Stimulated activated CD8-positive, alpha-beta memory T cell treated with anti-CD3 and anti-CD28 coated beads, Interleukin-4, amount 100 ng/mL, for 1 hour (primary cell): ENCODE data around the gene GPR31.
"Not testable (repeated sequence)": the region's sequence is repeated elsewhere in the genome, so short reads cannot be mapped to it uniquely, and the experiment has no call there.

ENCODE experiments used
- DNase-seq, 2 donors: peaks; one replicate each; pipeline ENCODE4 v3.0.0-alpha.2; 2020; ENCODE audit warnings: low read depth in 2 of 2, low spot score in 1 of 2

GPR31 gene

DNA sequence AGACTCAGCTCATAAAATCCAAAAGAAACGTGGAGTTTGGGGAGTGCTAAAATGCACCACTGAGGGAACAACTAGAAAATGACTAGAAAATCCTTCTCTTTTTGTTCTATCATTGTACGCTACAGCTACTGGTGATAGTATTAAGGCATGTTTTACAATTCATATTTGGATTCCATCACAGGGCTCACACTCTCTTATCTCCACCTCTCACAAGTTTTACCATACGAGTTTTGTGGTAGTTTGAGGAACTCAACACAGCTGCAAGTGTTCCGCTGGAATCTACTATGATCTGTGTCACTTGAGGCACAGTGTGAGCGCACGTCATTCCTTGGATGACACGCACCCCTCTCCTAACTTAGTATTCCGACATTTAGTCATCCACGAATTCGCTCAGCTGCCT, 9.9 kb upstream of the GPR31 start:
- not testable (repeated sequence) for DNase-seq

DNA sequence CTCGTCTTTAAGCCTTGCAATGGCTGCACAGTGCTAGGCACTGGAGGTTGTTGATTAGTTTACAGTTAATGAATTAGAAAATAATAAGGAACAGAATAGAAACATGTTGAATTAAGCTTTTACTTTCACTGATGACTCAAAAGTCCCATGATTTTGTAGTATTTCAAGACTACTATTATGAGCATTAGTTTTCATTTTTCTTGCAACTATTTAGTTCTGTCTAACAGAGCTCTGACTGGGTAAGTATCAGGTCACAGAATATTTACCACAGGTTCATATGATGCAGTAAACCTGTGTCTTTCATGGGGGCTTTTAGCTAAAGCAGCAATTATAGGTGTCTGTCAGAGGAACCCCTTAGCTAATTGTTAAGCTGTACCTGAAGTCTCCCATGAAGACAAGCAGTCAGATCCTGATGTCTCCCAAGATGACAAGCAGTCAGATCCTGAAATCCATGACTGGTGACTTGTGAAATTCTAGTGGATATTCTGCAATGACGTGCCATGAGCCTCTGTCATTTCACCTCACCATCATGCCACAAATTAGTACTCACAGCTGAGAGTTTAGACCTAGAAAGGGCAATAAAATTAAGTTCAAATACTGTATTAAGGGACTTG, 8.2 kb upstream of the GPR31 start:
- DNase-seq: no peak

DNA sequence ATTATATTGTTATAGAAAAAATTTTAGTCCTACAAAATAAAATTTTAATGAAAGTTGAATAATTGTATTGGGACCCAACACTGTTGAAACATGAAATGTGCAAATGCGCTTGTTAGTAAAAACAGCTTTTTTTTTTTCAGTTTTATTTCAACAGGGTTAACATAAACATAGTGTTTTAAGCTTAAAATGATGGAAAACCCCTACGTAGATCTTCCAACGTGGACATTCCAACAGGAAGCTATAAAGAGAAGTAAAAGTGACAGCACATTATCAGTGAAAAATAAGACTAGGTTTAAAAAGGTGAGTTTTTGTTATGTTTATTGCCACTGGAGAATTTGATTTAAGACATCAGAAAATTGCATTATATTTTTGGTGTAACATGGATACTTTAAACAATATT, 6.5 kb upstream of the GPR31 start:
- no peak for DNase-seq

DNA sequence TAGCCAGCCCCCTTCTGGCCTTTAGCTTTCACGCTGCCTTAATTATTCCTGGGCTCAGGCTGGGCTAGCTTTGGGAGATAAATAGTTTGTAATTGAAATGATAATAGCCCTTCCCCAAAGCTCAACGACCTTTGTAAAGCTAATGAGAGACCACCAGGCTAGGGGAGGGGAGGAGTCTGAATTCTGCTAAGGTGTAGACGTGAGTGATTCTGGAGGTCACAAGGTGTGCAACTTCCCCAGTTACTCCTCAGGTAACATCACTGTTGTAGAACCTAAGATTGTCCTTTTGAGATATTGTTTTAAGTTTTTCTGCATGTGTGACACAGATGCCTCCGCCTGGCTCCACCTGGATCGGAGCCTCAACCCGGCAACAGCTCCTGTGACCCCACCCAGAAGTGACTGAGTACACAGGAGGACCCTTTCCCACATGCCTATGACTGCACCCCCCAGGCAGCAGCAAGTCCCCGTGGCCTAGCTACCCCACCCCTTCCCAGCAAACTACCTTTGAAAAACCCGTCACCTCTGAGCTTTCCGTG, 5.8 kb upstream of the GPR31 start:
- DNase-seq: no peak

DNA sequence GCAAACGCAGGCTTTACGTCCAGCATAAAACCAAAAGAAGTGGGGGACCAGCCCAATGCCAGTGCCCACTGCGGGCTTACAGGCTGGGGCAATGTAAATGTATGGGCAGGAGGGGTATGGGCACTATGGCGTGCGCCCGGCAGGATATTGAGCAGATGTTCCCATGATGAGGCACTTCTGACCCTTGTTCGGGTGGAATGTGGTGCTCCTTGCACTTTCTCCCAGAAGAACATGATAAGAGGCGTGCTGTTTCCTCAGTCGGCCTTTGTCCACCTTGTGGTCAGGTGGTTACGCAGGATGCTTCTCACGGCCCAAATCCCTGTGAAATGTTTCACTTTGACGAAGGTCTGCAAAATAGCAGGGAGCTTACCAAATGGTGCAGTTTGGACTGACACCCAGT, 4.8 kb upstream of the GPR31 start:
- no peak for DNase-seq

DNA sequence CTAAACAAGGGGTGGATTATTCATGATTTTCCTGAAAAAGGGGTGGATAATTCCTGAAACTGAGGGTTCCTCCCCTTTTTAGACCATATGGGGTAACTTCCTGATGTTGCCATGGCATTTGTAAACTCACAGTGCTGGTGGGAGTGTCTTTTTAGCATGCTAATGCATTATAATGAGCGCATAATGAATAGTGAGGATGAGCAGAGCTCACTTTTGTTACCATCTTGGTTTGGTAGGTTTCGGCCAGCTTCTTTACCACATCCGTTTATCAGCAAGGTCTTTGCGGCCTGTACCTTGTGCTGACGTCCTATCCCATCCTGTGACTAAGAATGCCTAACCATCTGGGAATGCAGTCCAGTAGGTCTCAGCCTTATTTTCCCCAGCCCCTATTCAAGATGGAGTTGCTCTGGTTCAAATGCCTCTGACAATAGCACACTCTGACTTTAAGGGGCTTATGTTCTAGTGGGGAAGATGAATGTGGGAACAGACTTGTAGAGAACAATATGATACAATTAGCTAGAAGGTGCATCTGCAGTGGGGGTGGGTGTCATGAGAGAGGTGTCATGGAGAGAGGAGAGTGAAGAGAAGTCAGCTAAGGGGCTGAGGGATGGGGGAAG, 4.2 kb upstream of the GPR31 start:
- DNase-seq: no peak

DNA sequence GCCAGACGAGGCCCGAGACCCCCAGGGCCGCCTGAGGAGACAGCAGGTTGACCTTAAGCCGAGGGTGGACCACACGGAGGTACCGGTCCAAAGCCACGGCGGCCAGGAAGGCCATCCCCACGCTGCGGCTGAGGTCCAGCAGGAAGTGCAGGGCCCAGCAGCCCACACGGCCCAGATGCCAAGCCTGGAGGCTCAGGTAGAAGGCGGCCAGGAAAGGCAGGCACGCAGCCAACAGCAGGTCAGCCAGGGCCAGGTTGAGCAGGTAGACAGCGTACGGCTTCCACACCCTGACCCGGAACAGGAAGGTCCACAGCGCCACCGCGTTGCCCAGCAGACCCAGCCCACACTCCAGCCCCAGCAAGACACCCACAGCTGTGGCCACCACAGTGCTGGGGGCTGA, 366 bp downstream of the GPR31 start:
- DNase-seq: no peak

DNA sequence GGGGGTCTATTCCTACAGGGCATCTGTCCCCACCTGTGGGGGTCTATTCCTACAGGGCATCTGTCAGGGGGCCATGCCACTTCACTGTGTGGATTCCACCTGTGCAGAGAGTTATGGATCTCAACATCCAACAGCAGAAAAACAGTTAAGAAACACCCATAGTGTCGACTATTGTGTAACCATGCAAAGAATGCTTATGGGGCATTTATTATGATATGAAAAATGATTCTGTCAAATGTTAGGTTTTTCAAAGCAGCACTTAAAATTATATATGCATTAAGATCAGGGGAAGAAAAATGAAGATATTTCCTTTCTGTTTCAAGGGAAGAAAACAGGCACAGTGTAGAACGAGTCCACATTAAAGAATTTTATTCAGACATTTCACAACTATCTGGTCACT, 2.9 kb downstream of the GPR31 start:
- DNase-seq: no peak

DNA sequence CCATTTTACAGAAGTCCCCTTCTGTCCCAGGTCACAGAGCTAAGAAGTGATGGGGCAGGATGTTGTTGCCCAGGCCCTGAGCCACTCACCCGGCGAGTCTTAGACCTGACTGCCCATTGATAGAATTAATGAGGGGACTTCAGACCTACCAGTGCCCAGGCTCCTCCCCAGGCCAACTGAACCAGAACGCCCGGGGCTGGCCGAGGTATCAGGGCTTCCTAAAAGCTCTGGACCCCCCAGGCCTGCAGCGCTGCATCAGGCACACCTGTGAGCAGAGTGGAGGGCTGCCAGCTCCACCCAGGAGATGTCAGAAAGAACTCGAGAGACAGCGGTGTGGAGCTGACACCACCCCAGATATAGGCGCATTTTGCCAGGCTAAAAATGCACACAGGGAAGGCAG, 3.5 kb downstream of the GPR31 start:
- DNase-seq: no peak

DNA sequence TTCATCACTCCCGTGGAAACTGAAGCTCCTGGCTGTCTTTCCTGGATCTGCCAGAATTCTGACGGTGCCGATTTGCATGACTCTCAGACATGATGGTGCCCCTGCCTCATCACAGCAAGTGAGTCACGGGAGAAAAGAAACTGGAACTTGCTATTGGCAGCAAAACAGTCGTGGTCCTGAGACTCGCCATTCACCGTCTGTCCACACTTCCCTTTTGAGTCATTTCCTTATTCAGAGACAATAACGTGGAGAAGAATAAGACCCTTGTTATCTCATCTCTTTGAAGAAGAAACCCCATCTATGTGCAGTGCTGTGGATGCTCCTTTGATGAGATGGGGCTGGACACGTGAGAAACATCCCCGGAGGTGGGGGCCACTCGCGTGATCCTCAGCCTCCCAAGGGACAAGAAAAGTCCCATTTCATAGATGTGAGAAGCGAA, 4.2 kb downstream of the GPR31 start:
- no peak for DNase-seq

DNA sequence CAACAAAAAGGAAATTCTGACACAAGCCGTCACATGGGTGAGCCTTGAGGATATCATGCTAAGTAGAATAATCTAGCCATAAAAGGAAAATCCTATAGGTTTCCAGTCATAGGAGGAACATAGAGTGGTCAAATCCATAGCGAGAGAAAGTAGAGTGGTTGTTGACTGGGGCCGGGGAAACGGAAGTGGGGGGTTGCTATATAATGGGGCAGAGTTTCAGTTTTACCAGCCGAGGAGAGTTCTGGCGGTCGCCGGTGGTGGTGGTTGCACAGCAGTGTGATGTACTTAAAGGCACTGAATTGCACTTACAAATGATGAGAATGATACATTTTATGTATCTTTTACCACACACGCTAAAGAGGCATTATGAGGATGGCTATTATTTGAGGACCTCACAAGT, 4.9 kb downstream of the GPR31 start:
- no peak for DNase-seq

DNA sequence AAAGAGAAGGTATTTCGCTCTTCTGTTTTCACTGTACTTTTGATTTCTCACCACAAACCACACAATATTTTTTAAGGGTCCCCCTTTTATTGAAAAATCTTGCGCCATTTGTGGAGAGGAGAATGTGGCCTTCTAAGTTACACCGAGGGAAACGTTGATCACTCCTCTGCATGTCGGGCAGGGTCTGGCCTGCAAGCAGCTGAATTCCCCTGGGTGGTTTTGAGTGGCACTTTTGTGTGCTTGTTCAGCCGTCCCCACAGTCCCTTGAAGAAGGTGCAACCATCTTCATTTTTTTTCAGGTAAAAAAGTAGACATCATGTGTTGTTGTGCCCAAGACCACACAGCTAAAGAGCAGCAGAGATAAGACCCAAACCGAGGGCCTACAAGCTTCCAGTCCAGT, 6.1 kb downstream of the GPR31 start:
- no peak for DNase-seq

DNA sequence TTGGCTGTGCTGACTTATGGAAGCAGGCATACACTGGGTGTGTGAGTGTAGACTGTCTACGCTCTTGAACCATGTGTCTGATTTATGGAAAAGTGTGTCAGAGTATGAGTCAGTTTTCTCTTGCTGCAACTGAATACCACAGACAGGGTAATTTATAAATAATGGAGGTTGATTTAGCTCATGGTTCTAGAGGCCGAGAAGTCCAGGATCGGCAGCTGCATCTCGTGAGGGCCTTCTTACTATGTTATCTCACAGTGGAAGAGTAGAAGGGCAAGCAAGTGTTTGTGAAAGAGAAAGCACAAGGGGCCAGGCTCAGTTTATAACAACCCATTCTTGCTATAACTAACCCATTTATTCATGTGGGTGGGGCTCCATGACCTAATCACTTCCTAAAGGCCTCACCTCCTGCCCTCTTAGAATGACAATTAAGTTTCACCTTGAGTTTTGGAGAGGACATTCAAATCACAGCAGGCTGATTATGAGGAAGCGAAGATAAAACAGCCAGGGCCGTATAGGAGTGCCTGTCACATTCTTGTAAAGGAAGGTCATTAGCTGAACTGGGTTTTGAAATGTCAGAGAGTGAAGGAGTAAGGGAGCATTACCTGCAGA, 6.7 kb downstream of the GPR31 start:
- DNase-seq: no peak

DNA sequence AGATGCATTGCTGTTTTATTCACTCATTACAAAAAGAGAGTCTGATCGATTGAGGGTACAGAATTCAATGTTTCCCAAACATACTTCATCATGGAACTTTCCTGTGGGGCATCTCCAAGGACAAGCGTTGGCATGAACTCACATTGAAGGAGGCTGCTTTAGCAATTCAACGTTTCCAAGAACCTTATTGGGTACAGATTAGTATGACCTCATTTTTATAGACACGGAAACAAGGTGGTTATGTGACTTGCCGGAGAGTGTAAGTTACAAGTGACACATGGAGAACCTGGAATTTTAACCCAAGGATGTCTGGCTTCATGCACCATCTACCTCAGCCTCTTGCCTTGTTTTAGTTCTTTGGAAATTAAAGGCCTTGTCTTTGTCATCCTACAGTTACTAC, 8.8 kb downstream of the GPR31 start:
- no peak for DNase-seq

DNA sequence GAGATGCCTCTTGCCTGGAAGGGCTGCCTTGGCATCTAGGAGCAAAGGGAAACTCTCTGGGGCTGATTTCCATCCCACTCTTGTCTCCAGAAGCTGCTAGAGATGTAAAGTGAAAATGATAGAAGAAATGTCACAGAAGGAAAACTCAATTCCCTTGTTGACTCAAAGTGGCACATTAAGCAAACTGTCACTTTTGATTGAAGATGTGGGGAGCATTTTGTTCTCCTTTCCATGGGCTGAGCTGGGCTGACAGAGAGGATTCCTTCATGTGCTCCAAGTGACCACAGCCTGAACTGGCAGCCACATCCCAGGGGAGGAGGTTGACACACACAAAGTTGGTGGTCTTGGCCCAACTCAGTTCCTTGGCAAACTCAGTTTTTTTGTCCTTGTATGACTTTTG, 9.8 kb downstream of the GPR31 start:
- DNase-seq: no peak

DNA sequence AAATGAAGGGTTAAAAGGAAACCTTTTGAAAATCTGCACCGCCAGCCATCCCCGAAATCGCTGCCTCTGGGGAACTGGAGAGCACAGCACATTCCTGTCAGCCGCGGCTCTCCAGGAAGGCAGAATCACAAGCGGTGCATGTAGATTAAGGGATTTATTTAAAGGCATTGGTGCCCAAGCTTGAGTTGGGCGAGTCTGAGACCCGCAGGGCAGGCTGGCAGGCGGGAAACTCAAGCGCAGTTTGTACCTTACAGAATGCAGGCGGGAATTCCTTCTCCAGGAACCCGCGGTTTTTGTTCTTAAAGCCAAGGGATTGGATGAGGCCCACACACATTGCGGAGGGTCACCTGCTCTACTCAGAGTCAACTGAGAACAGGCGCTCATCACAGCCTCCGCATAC, 10.8 kb downstream of the GPR31 start:
- DNase-seq: no peak

DNA sequence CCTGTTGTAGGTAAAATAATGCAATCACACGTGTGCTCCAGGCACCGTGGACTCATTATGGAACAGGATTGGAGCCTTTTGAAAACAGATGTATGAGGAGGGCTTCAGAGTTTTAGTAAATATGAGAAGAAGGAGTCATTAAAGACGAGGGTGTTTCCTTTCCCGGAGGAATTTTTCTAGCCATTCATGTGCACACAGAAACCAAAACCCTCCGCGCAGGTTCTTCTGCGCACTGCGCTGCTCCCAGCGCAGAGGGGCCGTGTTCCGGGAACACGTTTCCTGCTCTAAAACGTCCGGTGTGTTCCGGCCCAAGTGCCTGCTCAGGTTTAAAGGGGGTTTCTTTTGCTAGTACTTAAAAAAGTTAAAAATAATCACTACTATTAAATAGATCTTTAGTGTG, 11.6 kb downstream of the GPR31 start:
- DNase-seq: no peak

DNA sequence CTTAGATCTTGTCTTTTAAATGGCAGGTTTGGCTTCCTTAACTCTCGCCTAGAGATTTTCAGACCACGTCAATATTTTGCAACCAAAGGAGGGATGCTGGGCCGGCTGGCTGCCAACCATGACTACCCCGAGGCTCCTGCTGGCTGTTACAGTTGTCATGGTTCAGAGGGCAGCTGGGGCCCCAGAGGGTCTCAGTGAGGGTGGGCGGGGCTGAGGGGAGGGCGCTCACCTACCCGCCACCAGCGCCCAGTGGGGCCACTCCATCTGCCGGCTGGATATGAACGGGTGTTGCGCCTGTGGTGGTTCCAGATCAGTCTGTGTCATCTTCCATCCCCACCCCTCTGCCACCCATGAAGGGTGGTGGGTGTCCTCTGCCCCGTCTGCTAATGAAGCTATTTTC, 12.3 kb downstream of the GPR31 start:
- no peak for DNase-seq

DNA sequence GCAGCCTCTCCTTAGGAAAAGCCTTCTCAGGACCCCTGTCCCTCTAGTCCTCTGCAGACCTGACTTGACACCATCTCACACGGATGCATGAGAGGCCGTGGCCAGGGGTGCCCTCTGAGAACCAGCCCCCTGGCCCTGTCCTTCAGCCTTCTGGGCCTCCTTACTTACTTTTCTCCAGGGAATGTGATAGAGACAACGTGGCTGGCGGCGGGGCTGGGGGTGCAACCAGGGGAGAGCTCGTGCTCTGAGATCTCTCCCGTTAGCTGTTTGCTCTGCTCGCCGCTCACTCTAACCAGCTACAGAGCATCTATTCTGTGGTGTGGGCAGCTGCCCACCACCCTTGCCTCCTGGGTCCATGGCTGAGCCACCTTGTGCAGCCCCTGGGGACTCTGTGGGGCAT, 14.7 kb downstream of the GPR31 start:
- DNase-seq: no peak

DNA sequence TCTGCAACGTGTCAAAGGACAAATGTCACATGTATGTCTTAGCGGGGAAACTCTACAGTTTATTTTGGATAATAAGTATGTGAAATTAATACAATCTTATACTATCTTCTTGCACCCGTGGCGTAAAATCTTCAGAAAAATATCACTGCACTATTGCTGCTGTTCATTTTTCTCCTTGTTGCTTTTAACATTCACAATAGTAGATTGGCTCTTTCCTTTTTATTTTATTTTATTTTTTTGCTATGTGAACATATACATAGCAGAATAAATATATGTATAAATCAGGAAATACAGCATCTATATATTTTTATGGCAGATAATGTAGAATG, 15.4 kb downstream of the GPR31 start:
- DNase-seq: no peak

DNA sequence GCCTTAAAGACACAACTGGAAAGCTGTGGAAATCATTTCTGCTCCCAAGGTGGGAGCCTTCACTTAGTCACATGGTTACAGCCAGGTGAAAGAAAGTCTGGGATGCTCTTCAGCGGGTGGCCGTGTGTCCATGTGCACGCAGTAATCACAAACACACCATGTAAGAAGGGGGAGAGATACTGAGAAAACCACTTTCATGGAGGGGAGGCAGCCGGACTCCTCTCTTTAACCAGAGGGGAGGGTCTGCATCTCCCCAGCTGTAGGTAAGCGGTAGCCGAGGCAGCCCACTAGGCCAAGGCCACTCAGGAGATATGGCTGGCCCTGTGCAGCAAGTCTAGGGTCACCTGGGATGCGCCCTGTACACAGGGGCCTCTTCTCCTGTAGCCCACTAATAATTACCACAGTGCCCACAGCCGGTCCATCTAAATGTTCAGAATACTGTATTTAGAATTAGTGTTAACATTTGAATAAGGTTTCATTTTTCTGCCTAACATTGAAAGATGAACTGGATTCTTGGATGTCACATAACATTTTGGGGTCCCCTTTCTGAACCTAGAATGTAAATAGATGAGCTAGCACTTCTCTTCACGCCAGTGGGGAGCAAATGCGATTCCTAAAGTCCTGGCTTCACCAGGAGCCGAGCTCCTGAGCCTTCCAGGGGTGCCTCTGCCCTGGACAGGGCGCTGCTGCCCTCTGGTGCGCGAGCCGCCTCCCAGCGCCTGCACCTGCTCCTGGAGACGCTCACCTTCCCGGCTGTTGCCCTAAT, 15.9 kb downstream of the GPR31 start:
- DNase-seq: no peak
